Effector memory CD4-positive, alpha-beta T cell (primary cell): ENCODE results near the gene SMYD3.

Experiments
- DNase-seq, 3 donors: peaks; one replicate each; pipeline ENCODE4 v3.0.0-alpha.2; 2020
- H3K27ac ChIP-seq: 2 replicates; pipeline ENCODE4 v1.7.0; 2013; ENCODE audit warnings: mild to moderate bottlenecking, low read length, moderate library complexity; ENCODE audit not compliant: insufficient read depth, poor library complexity, severe bottlenecking
- H3K27me3 ChIP-seq: replicated peaks from 2 replicates; pipeline ENCODE4 v1.7.0; 2013; ENCODE audit warnings: mild to moderate bottlenecking, low read length; ENCODE audit not compliant: insufficient read depth, control insufficient read depth, poor library complexity, severe bottlenecking
- H3K36me3 ChIP-seq: 2 replicates; pipeline ENCODE4 v1.7.0; 2013; ENCODE audit warnings: mild to moderate bottlenecking, low read length, moderate library complexity; ENCODE audit not compliant: control insufficient read depth, insufficient read depth
- H3K4me1 ChIP-seq: 2 replicates; pipeline ENCODE4 v1.7.0; 2013; ENCODE audit warnings: low read length, mild to moderate bottlenecking; ENCODE audit not compliant: control insufficient read depth, insufficient read depth, poor library complexity, severe bottlenecking
- H3K4me3 ChIP-seq: 2 replicates; pipeline ENCODE4 v1.7.0; 2013; ENCODE audit warnings: low read length, low read depth, mild to moderate bottlenecking; ENCODE audit not compliant: insufficient read depth, poor library complexity, severe bottlenecking
- H3K9me3 ChIP-seq: 2 replicates; pipeline ENCODE4 v1.7.0; 2013; ENCODE audit warnings: mild to moderate bottlenecking, low read length, moderate library complexity; ENCODE audit not compliant: control insufficient read depth

The SMYD3 gene

GRCh38 chr1:246517391-246517790, 10.3 kb upstream of the SMYD3 start:
- Histone ChIP-seq H3K9me3 (peaks cover 10% of the 10 kb centered on the region), H3K27me3 (no peaks in the 10 kb centered on the region)
- no peak for DNase-seq

GRCh38 chr1:246516126-246516525, 9.0 kb upstream of the SMYD3 start:
- no peak overlapping the region for H3K4me3 ChIP-seq
- H3K4me1 ChIP-seq, result no peaks in the 10 kb centered on the region
- H3K27me3 ChIP-seq, result no peaks in the 10 kb centered on the region
- no peak overlapping the region for H3K27ac ChIP-seq
- peaks cover 10% of the 10 kb centered on the region for H3K9me3 ChIP-seq
- H3K36me3 ChIP-seq, result no peaks in the 10 kb centered on the region
- DNase-seq, result no peak

More at GRCh38 chr1:246517391-246517790, 10.3 kb upstream of the SMYD3 start:
- Histone ChIP-seq H3K36me3 (no peaks in the 10 kb centered on the region), H3K27ac (no peak overlapping the region), H3K4me3 (no peak overlapping the region), H3K4me1 (no peaks in the 10 kb centered on the region)

GRCh38 chr1:246515390-246516005, 8.4 kb upstream of the SMYD3 start:
- no peak overlapping the region for H3K27ac ChIP-seq
- no peak overlapping the region for H3K4me3 ChIP-seq
- no peaks in the 10 kb centered on the region for H3K36me3 ChIP-seq
- H3K4me1 ChIP-seq, result no peaks in the 10 kb centered on the region
- DNase-seq, result no peak
- peaks cover 10% of the 10 kb centered on the region for H3K9me3 ChIP-seq
- H3K27me3 ChIP-seq, result no peaks in the 10 kb centered on the region

- H3K27ac ChIP-seq, result no peak overlapping the region
- no peaks in the 10 kb centered on the region for H3K36me3 ChIP-seq
- no peaks in the 10 kb centered on the region for H3K27me3 ChIP-seq
- peaks cover 10% of the 10 kb centered on the region for H3K9me3 ChIP-seq
- DNase-seq, result no peak
- no peak overlapping the region for H3K4me3 ChIP-seq
- H3K4me1 ChIP-seq, result no peaks in the 10 kb centered on the region
Measured at GRCh38 chr1:246513619-246514343, 6.7 kb upstream of the SMYD3 start.

- peaks cover 10% of the 10 kb centered on the region for H3K9me3 ChIP-seq
- no peaks in the 10 kb centered on the region for H3K36me3 ChIP-seq
- no peak for DNase-seq
- H3K4me3 ChIP-seq, result no peak overlapping the region
- H3K27ac ChIP-seq, result no peak overlapping the region
- H3K27me3 ChIP-seq, result no peaks in the 10 kb centered on the region
- no peaks in the 10 kb centered on the region for H3K4me1 ChIP-seq
Measured at GRCh38 chr1:246513041-246513440, 6.0 kb upstream of the SMYD3 start.

GRCh38 chr1:246512635-246513034, 5.6 kb upstream of the SMYD3 start:
- no peak for DNase-seq
- H3K4me1 ChIP-seq, result no peaks in the 10 kb centered on the region
- no peak overlapping the region for H3K27ac ChIP-seq
- H3K36me3 ChIP-seq, result no peaks in the 10 kb centered on the region
- H3K9me3 ChIP-seq, result peaks cover 10% of the 10 kb centered on the region
- no peak overlapping the region for H3K4me3 ChIP-seq
- no peaks in the 10 kb centered on the region for H3K27me3 ChIP-seq

GRCh38 chr1:246512230-246512629, 5.2 kb upstream of the SMYD3 start:
- DNase-seq, result no peak
- no peaks in the 10 kb centered on the region for H3K4me1 ChIP-seq
- H3K36me3 ChIP-seq, result no peaks in the 10 kb centered on the region
- H3K27me3 ChIP-seq, result no peaks in the 10 kb centered on the region
- peaks cover 10% of the 10 kb centered on the region for H3K9me3 ChIP-seq
- H3K27ac ChIP-seq, result no peak overlapping the region
- no peak overlapping the region for H3K4me3 ChIP-seq

- Histone ChIP-seq H3K36me3 (no peaks in the 10 kb centered on the region), H3K9me3 (peaks cover 4% of the 10 kb centered on the region), H3K27me3 (no peaks in the 10 kb centered on the region), H3K4me1 (peaks cover 4% of the 10 kb centered on the region), H3K4me3 (no peak overlapping the region), H3K27ac (no peak overlapping the region)
- no peak for DNase-seq
Measured at GRCh38 chr1:246511203-246511602, 4.1 kb upstream of the SMYD3 start.

GRCh38 chr1:246510147-246511030, 3.3 kb upstream of the SMYD3 start:
- no peaks in the 10 kb centered on the region for H3K9me3 ChIP-seq
- no peaks in the 10 kb centered on the region for H3K36me3 ChIP-seq
- H3K4me1 ChIP-seq, result peaks cover 7% of the 10 kb centered on the region
- DNase-seq, result no peak
- no peak overlapping the region for H3K4me3 ChIP-seq
- no peaks in the 10 kb centered on the region for H3K27me3 ChIP-seq
- H3K27ac ChIP-seq, result no peak overlapping the region
